D721Med (cell line): ENCODE data around the gene NUDT7.

Source experiments
- DNase-seq: peaks from one replicate; pipeline ENCODE4 v3.0.0; 2011; ENCODE audit warnings: low spot score; ENCODE audit not compliant: insufficient read length
- FAIRE-seq: peaks from 2 replicates; lab custom pipeline; 2011; peaks lifted over from hg19 to GRCh38; lab: Jason Lieb, UNC
- CTCF ChIP-seq: IDR thresholded peaks from 2 replicates; pipeline ENCODE4 v1.5.1; 2012; ENCODE audit warnings: mild to moderate bottlenecking, control low read depth; ENCODE audit not compliant: insufficient read depth; ENCODE audit errors: missing control alignments

NUDT7 gene

GRCh38 chr16:77722309-77723107 lies at the start of gene NUDT7:
TSS of gene NUDT7 (plus strand) at chr16:77722514. CDS start at chr16:77722583, 69 bp downstream.
- DNase-seq = peak; percentile 70
- FAIRE-seq = no peak
- peak; percentile 29 for TF ChIP-seq CTCF

GRCh38 chr16:77674888-77675287 lies 47.4 kb upstream of the NUDT7 start:
- FAIRE-seq (no peak), DNase-seq (no peak)
- no peak for TF ChIP-seq CTCF

GRCh38 chr16:77675464-77676324 lies 46.6 kb upstream of the NUDT7 start:
- peak; percentile 44 for FAIRE-seq
- TF ChIP-seq CTCF = peak; percentile 99
- DNase-seq = peak; percentile 22

- TF ChIP-seq CTCF = no peak
- DNase-seq = no peak
- no peak for FAIRE-seq
Measured at GRCh38 chr16:77677129-77677528, 45.2 kb upstream of the NUDT7 start.

- TF ChIP-seq CTCF = no peak
- FAIRE-seq = no peak
- DNase-seq = no peak
Measured at GRCh38 chr16:77679391-77679790, 42.9 kb upstream of the NUDT7 start.

- TF ChIP-seq CTCF = no peak
- no peak for DNase-seq
- no peak for FAIRE-seq
Measured at GRCh38 chr16:77679901-77680300, 42.4 kb upstream of the NUDT7 start.
